HepG2 (cell line): ENCODE measurements around the gene RFXANK. TPM values are rescaled to one million over a fixed set of nuclear protein-coding genes. Genes with fewer than 3 reads are reported as not detected.

Source experiments
- DMAP1 ChIP-seq: IDR thresholded peaks from 2 replicates; pipeline ENCODE4 v1.6.1; 2016
- KLF16 ChIP-seq, 2 experiments: sonication (generic) in 1 of 2; formaldehyde crosslinking in 1 of 2; IDR thresholded peaks; 2 replicates each; pipeline versions ENCODE4 v1.6.1 to v1.8.0; 2016 to 2023; ENCODE audit warnings: missing genetic modification reagents in 2 of 2, missing compliant biosample characterization in 1 of 2
- MEF2D ChIP-seq: sonication (generic); formaldehyde crosslinking; IDR thresholded peaks from 2 replicates; pipeline ENCODE4 v1.5.1; 2020; ENCODE audit warnings: mild to moderate bottlenecking, missing genetic modification reagents
- NCOA2 ChIP-seq: sonication (generic); formaldehyde crosslinking; IDR thresholded peaks from 2 replicates; pipeline ENCODE4 v1.8.0; 2022; ENCODE audit warnings: inconsistent platforms
- NFATC3 ChIP-seq: sonication (generic); formaldehyde crosslinking; IDR thresholded peaks from 2 replicates; pipeline ENCODE4 v1.5.1; 2020; ENCODE audit warnings: mild to moderate bottlenecking, missing genetic modification reagents
- NFKBIZ ChIP-seq: IDR thresholded peaks from 2 replicates; pipeline ENCODE4 v1.6.1; 2018; ENCODE audit warnings: missing genetic modification reagents, missing compliant biosample characterization
- NR2F2 ChIP-seq: IDR thresholded peaks from 2 replicates; pipeline ENCODE4 v1.6.1; 2012; ENCODE audit warnings: low read depth, inconsistent platforms, borderline replicate concordance
- PHB2 ChIP-seq: fragments of 450-650 bp; IDR thresholded peaks from 2 replicates; pipeline ENCODE4 v1.6.1; 2018; ENCODE audit not compliant: partially characterized antibody
- PHF21A ChIP-seq: sonication (generic); formaldehyde crosslinking; IDR thresholded peaks from 2 replicates; pipeline ENCODE4 v1.5.0; 2020; ENCODE audit warnings: mild to moderate bottlenecking, missing genetic modification reagents
- POGZ ChIP-seq: sonication (generic); formaldehyde crosslinking; IDR thresholded peaks from 2 replicates; pipeline ENCODE4 v1.4.0; 2020; ENCODE audit warnings: mild to moderate bottlenecking, missing genetic modification reagents
- REPIN1 ChIP-seq: sonication (generic); formaldehyde crosslinking; IDR thresholded peaks from 2 replicates; pipeline ENCODE4 v1.8.0; 2022; ENCODE audit warnings: missing genetic modification reagents, low read depth, mild to moderate bottlenecking, borderline replicate concordance
- SATB2 ChIP-seq: sonication (generic); formaldehyde crosslinking; IDR thresholded peaks from 2 replicates; pipeline ENCODE4 v1.5.0; 2020; ENCODE audit warnings: missing genetic modification reagents
- TFDP1 ChIP-seq: IDR thresholded peaks from 2 replicates; pipeline ENCODE4 v1.6.1; 2016; ENCODE audit warnings: missing compliant biosample characterization, missing genetic modification reagents, borderline replicate concordance
- TRIM24 ChIP-seq: sonication (generic); formaldehyde crosslinking; IDR thresholded peaks from 2 replicates; pipeline ENCODE4 v1.8.0; 2022; ENCODE audit warnings: mild to moderate bottlenecking, missing genetic modification reagents
- ZBTB42 ChIP-seq: sonication (generic); formaldehyde crosslinking; IDR thresholded peaks from 2 replicates; pipeline ENCODE4 v1.5.0; 2020; ENCODE audit warnings: mild to moderate bottlenecking, missing genetic modification reagents
- ZNF207 ChIP-seq: fragments of 450-650 bp; IDR thresholded peaks from 2 replicates; pipeline ENCODE4 v1.6.1; 2016; ENCODE audit warnings: antibody characterized with exemption, borderline replicate concordance
- ZNF382 ChIP-seq: sonication (generic); formaldehyde crosslinking; IDR thresholded peaks from 2 replicates; pipeline ENCODE4 v1.5.0; 2020; ENCODE audit warnings: missing genetic modification reagents, mild to moderate bottlenecking, borderline replicate concordance
- ZNF670 ChIP-seq: sonication (generic); formaldehyde crosslinking; IDR thresholded peaks from 2 replicates; pipeline ENCODE4 v1.8.0; 2022; ENCODE audit warnings: mild to moderate bottlenecking, missing genetic modification reagents, borderline replicate concordance
- ZNF883 ChIP-seq: sonication (generic); formaldehyde crosslinking; IDR thresholded peaks from 2 replicates; pipeline ENCODE4 v1.5.1; 2020; ENCODE audit warnings: mild to moderate bottlenecking, missing genetic modification reagents; ENCODE audit errors: not compliant biosample characterization
- ZNF891 ChIP-seq: sonication (generic); formaldehyde crosslinking; IDR thresholded peaks from 2 replicates; pipeline ENCODE4 v1.5.0; 2020; ENCODE audit warnings: mild to moderate bottlenecking, missing genetic modification reagents
- polyA plus RNA-seq, 8 experiments: library from polyadenylated mRNA; depleted of rRNA in 3 of 8; stranded (reverse) in 7 of 8; unstranded in 1 of 8; fragments of >200 nt; fragmentation: Illumina TruSeq in 4 of 8; extraction: Trizol in 4 of 8; gene quantifications; 2 replicates each; pipeline versions ENCODE4 v1.2.1 to v1.2.3, GENCODE V29; 2011 to 2016; ENCODE audit warnings: low read depth in 4 of 8, missing spikeins in 1 of 8, mixed read lengths in 1 of 8; ENCODE audit not compliant: insufficient read depth in 1 of 8
- total RNA-seq, 5 experiments: library from RNA; depleted of rRNA; stranded (reverse); fragments of >200 nt; fragmentation: Illumina TruSeq; extraction: Trizol; gene quantifications; 2 replicates each; pipeline ENCODE4 v1.2.3, GENCODE V29; 2016; ENCODE audit warnings: low read depth in 1 of 5
- TF ChIP-seq, protein P1 (sequence below): sonication (generic); formaldehyde crosslinking; IDR thresholded peaks from 2 replicates; pipeline ENCODE4 v1.8.0; 2022; ENCODE audit warnings: missing genetic modification reagents, mild to moderate bottlenecking, moderate library complexity, borderline replicate concordance
- TF ChIP-seq, protein P2 (sequence below): sonication (generic); formaldehyde crosslinking; IDR thresholded peaks from 2 replicates; pipeline ENCODE4 v1.8.0; 2022; ENCODE audit warnings: mild to moderate bottlenecking, missing genetic modification reagents, moderate library complexity

Gene RFXANK
- total and polyA plus RNA-seq, 2 of the 13 experiments (the other 11 are each of a cell fraction or from before 2014, with no cell fraction given) = 49.9 to 80.7 TPM

DNA sequence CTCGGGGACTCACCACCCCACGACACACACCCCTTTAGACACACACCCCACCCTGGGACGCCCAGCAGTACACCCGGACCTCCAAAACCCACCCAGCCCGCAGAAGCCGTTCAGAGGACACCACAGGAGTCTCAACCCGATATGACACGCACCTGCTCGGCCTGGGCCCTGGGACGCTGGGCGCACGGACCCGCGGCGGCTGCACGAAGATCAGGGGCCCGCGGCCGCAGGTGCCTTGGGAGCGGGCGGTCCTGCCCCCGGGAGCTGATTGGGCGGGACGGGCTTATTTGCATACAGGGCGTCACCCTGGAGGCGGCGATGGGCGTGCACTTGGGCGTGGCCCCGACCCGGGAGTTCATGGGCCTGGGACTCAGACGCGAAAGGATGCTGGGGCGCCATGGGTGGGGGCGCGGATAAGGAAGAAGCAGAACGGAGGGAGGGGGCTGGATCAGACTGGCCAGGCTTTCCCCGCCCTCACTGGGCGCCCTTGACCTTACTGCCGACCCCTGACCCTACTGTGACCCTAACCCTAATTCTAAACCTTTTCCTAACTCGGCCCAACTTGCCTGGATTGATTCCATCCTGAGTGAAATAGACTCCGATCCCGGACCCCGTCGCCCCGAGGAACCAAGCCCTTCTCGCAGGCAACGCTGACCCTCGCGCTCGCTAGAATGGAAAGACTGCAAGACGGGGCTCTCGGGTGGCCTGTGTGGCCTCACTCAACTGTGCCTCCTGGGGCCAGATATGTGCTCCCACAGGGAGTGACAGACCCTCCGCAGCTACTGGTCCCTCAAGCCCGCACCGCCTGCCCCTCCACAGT lies 21.8 kb upstream of the RFXANK start, which contains the start of gene MEF2B (continued):
- TF ChIP-seq, protein P1, sequence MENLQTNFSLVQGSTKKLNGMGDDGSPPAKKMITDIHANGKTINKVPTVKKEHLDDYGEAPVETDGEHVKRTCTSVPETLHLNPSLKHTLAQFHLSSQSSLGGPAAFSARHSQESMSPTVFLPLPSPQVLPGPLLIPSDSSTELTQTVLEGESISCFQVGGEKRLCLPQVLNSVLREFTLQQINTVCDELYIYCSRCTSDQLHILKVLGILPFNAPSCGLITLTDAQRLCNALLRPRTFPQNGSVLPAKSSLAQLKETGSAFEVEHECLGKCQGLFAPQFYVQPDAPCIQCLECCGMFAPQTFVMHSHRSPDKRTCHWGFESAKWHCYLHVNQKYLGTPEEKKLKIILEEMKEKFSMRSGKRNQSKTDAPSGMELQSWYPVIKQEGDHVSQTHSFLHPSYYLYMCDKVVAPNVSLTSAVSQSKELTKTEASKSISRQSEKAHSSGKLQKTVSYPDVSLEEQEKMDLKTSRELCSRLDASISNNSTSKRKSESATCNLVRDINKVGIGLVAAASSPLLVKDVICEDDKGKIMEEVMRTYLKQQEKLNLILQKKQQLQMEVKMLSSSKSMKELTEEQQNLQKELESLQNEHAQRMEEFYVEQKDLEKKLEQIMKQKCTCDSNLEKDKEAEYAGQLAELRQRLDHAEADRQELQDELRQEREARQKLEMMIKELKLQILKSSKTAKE (CRISPR knock-in tag) = no peak
- TF ChIP-seq REPIN1 (CRISPR knock-in tag) (no peak), NCOA2 (CRISPR knock-in tag) (no peak), TRIM24 (CRISPR knock-in tag) (no peak), MEF2D (CRISPR knock-in tag) (no peak), PHB2 (no peak), ZNF382 (CRISPR knock-in tag) (no peak), KLF16 (CRISPR knock-in tag; IDR thresholded peaks at IDR 0.05) (0 out of 4 replicates have a peak, but pooled peaks of 1 of the 2 experiments have one; percentile 27), PHF21A (CRISPR knock-in tag) (peak; percentile 22; the same call in 1 of the 2 replicates), SATB2 (CRISPR knock-in tag) (no peak), NR2F2 (0 out of 2 replicates have a peak, but pooled peaks have one; percentile 22), NFATC3 (CRISPR knock-in tag) (0 out of 2 replicates have a peak, but pooled peaks have one; percentile 34), NFKBIZ (CRISPR knock-in tag) (no peak), POGZ (CRISPR knock-in tag) (no peak), ZNF883 (CRISPR knock-in tag) (no peak), ZNF207 (no peak), DMAP1 (no peak), TFDP1 (CRISPR knock-in tag) (peak; percentile 33; the same call in 1 of the 2 replicates), ZNF891 (no peak; the same call in 1 of the 2 replicates), ZBTB42 (CRISPR knock-in tag) (no peak), ZNF670 (no peak)
- TF ChIP-seq, protein P2, sequence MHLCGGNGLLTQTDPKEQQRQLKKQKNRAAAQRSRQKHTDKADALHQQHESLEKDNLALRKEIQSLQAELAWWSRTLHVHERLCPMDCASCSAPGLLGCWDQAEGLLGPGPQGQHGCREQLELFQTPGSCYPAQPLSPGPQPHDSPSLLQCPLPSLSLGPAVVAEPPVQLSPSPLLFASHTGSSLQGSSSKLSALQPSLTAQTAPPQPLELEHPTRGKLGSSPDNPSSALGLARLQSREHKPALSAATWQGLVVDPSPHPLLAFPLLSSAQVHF (CRISPR knock-in tag) = no peak
